Kasumi-1 (cell line): Measurements from ENCODE around the gene HDAC7.
"Not testable (repeated sequence)": the region's sequence is repeated elsewhere in the genome, so short reads cannot be mapped to it uniquely, and the experiment has no call there.

Experiments used
- DNase-seq, 2 experiments: peaks; one replicate each; lab custom pipeline; 2025; lab: John Stamatoyannopoulos, UW

The HDAC7 gene

DNA sequence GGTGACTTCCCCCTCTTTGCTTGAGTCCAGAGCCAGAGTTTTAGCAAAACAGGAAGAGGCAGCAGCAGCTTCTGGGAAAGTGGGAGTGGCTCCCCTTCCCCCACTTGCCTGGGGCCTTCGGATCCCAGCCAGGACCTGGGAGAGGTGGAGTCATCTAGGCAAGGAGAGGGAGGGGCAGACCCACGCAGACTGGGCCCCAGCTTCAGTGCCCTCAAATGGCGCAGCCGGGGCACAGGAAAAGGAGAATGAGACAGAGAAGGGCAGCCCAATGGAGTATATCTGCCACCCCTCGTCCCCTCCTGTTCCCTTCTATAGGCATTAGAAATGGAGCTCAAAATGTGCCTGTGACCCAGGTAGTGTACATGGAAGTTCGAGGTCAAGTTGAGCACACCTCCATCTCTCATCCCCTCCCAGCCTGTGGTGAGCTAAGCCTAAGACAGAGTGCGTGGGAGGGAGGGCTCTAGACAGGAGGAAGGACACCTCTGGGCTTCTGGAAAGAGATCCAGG, 9.3 kb upstream of the HDAC7 start:
- DNase-seq = peak; percentile 29 to 43

DNA sequence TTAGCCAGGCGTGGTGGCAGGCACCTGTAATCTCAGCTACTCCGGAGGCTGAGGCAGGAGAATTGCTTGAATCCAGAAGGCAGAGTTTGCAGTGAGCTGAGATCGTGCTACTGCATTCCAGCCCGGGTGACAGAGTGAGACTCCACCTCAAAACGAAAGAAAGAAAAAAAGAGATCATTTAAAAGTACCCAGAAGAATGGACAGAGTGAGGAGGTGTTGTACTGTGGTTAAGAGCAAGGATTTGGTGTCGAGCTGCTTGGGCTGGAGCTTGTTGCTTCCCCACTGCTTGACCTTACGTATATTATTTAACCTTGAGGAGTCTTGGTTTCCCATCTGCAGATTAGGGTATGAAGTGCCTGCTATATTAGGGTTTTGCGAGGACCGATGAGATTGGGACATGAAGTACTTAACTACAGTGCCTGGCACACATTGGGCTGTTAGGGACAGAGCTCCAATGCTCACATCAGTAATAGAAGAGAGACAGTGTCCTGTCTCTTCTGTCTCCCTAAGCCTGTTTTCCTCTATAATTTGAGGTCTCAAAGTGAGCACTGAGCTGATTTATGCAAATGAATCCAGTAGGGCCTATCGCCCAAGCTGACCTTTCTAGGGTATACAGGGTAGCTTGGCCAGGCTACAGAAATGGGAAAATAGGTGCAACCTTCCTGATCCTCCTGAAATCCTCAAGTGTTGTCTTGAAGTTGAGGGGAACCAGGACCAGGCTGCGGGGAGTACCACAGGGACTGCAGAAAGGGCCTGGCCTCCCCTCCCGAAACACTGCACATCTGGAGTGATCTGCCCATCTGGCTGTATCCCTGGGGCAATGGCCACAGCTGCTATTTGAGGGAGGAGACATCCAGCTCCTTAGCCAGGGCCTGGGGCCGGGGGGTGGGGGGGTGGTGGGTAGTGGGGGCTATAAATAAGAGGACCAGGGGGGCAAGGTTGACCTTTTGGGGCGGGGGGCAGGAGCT, 8.6 kb upstream of the HDAC7 start:
- DNase-seq = no peak

DNA sequence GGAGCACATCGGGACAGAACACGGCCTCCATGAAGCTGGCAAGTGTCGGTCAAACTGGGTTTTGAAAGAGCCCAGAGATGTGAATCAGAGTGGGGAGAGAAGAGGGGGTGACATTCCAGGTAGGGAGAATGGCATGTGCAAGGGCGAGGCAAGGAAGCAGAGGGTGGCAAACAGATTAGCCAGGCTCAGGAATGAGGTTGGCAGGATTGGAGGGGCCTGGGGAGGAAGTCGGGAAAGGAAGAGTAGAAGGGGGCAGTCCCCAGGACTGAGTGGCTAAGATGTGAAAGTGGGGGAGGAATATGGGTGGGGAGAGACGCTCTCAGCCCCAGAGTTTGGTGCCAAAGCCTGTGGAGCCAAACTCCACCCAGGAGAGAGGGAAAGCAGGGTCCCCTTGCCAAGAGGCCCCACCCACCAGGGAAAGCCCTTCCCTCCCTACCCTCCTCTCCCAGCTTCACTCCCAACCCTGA, 5.5 kb upstream of the HDAC7 start:
- no peak for DNase-seq

DNA sequence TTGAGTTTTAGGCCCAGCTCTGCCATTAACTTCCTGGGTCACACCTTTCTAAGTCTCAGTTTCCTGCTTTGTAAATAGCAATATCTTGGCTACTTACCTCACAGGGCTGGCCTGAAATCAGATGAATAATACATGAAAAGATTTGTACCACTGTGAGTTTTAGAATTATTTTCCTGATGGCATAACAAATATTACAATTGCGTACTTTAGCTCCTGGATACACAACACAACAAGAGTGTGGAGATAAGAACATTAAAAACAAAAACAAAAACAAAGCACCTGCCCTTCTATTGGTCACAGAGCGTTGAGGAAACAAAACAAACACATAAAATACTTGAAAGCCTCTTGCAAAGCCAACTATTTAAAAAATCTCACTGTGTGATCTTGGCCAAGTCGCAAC, 4.9 kb upstream of the HDAC7 start:
- DNase-seq = no peak

DNA sequence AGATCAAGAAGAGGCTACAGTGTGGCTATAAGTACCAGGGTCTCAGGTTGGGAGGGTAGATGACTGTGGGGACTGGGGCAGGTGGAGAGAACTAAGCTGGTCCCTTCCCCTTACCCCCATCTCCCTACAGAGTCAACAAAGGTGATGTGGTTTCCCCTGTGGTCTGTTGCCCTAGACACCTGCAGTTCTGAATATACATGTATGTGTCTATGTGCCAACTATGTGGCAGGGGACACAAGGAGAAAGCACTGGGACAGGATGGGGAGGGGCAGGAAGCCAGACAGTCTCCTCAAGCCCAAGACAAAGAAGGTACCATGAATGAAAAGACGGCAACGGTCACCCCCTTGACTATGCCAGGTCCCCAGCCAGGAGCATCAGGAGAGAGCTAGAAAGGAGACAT, 4.5 kb upstream of the HDAC7 start:
- DNase-seq = no peak

DNA sequence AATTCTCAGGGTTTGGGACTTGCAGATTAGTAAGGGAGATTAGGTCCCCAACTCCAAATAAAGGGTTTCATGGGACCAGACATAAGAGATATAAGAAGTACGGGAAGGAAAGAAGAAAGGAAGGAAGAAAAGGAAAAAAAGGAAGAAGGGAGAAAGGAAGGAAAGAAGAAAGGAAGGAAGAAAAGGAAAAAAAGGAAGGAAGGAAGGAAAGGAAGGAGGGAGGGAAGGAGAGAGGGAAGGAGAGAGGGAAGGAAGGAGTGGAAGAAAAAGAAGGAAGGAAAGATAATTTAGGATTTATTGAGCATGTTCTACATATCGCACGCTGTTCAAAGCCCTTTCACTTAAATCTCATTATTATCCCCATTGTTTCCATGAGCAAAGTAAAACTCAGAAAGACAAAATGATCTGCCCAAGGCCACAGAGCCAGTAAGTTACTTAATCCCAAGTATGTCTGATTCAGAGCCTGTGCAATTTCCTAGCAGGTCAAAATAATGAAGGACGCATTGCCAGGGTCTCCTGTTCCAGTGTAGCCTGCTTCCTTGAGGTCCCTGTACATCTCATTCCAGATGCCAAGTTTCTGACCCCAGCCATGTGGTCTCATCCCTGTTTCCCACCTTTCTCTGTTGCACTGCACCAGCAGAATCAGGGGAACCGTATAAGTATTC, 3.9 kb upstream of the HDAC7 start:
- no peak for DNase-seq

DNA sequence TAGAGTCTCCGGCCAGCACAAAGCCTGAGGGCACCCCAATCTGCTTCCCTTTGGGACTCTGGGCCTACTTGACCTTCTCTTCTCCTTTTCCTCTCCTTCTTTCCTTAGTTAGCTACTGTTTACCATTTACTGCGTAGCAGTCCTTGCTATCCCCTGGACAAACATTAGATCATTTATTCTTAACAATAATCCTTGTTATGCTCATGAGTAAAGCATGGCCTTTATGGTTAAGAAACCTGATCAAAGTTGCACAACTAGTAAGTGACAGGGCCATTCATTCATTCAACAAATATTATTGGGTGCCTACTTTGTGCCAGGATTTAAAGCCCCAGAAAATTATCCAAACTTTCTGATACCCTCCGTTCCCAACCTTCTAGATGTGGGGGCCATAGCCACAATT, 3.2 kb upstream of the HDAC7 start:
- no peak for DNase-seq

DNA sequence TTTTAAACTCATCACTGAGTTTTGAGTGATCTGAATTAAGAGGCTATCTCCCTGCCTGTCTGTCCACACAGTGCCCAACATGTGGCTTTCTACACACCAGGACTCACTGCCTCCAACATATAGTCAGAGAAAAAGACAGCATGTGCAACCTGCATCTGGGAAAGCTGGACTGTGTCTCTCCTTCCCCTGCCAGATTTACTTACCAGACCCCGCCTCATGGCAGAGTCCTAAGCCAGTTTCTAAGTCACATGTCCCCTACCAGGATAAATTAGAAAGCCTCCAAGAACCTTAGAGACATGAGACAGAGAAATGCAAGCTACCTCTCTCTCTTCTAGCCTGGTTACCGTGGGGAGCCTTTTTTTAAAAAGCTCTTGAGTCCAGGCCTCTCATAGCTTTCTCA, 2.7 kb upstream of the HDAC7 start:
- DNase-seq = no peak

DNA sequence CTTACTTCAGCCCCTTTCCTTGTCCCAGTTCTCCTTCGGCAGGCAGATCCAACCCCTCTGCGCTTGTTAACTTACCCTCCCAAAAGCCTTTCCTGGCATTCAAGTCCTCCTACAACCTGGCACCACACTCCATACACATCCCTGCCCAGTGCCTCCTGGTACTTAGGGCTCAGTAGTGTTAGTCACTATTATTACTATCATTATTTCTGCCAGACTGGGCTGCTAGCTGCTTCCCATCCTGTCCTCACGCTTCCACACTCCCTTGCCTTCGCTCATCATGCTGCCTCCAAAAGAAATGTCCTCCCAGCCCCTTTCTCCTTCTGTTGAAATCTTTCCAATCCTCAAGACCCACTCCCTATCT, 1.6 kb upstream of the HDAC7 start:
- DNase-seq = no peak

DNA sequence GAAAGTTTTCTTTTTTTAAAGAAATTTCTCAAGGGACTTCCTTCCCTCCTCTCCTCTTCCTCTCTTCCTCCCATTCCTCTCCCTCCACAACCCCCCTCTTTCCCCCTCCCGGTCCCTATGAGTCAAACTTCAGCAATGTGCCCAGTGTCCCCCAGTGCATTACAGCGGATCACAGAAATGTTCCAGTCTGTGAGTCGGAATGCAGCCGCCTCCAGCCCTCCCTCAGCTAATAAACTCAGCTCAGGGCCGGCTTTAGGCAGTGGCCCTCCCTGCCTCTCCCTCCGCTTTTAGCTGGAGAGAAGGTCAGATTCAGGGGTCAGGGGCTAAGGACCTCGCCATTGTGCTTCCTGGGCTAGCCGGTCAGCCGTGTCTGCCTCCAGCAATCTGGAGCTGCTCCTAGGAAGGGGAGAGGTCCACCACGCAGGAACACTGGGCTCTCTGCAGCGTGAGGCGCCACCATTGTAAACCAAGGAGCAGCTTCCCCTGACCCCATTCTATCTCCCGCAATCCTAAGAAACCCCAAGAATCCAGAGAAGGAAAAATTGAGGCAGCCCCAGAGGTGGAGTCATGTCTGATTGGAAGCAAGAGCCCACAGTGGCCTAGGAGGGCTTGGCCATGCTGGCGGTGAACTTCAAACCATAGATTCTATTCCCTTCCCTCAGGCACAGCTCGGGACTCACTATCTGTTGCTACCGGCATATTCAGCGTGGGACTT, 1.1 kb upstream of the HDAC7 start:
- peak; percentile 53 to 71 for DNase-seq

DNA sequence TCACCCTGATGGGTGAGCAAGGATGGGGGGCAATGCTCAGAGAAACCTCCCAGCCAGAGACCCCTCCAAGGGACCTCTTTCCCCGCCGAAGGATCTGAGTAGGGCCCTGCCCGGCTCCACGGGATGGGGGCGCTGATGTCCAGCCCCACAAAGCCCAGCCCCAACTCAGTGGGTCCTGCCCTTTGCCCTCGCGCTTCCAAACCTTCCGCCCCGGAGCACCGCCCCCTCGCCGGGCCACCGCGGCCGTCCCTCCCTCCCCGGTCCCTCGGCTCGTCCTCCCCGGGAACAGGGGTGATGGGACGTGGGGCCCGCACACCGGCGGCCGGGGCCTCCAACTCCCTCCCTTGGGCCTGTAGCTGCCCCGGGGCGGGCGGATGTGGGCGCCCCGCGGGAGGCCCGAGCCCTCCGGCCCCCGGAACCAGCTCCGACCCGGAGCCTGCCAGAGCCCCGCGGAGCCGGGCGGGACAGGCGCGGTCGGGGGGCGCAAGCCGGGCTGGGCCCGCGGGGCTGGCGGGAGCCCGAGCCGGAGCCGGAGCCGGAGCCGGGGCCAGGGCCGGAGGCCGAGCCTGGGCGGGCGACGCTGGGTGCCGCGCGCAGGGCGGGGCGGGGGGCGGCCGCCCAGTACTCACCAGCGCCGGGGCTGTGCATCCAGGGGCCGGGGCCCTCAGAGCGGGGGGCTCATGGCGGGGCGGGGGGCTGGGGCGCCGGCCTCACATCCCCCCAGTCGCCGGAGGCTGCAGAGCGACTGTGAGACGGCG, 386 bp downstream of the HDAC7 start:
- DNase-seq = no peak

DNA sequence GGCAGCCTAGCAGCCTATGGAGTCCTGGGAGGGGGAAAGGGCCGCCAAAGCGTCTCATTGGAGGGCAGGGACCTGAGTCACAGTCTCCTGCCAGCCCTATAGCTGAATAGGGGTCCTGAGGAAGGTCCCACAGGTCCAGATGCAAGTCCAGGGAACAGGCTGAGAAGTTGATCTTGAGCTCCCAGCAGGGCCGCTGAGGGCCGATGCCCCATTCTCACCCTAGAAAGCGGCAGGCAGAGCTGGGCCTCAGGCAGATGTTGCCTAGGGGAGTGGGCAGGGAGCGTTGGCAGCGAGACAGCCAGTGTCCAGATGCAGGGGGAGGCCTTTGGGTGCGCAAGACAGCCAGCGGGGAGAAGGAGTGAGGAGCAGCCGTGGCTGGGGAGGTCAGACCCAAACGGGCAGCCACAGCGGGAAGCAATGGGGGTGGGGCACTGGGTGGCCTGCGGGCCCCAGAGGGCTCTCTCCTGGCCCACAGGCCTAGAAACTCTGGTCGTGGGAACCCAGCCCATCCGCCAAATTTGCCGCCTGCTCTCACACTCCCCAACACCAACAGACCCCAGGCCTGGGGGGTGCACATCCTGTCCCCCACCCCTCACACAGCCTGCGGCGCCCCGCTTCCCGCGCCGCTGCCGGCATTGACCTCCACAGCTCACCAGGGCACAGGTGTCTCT, 1.1 kb downstream of the HDAC7 start:
- DNase-seq = no peak

DNA sequence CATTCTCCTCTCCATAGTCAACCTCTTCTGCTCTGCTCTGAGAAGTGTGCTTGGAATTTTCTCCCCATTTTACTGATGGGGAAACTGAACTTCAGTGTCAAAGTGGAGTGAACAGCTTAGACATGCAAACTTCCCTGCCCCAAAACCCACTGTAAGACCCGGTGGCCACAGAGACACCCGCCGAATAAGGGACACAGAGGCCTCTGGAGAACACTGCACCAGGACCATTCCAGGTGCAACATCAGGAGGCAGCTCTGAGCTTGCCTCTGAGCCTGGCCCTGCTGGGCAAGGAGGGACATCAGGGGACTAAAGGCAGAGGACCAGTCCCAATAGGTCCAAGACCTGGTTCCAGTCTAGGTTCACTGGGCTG, 1.7 kb downstream of the HDAC7 start:
- DNase-seq = no peak

DNA sequence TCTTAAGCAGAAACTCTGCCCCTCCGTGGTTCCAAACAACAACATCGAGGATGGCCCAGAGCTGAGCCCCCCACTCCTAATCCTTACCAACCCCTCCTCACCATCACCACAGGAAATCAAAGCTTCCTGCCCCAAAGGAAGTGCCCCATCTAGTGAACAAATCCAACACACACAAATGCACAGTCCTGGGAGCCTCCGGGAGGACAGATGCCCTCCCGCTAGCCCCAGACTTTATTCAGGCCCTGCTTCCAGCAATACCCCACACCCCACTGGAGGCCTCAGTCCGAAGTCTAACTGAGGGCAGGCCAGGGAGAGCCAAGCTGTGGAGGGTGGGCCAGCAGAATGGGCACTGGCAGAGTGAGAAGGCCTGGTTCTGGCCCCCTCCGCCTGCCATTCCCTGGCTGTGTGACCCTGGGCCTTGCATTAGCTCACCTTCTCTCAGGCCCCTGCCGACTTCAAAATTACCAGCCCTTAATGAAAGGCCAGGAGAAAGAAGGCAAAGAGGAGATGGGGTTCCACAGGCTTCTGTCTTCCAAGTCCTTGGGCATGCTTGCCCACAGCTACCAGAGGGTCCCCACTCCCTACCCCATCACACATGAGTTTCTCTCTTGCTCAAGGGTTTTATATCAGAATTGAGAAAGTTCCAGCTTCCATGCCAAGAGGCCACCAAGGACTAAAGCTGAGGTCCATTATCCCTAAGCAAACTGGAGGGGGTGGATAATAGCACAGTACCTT, 2.3 kb downstream of the HDAC7 start:
- DNase-seq = peak in 1 of 2 experiments; percentile 25

DNA sequence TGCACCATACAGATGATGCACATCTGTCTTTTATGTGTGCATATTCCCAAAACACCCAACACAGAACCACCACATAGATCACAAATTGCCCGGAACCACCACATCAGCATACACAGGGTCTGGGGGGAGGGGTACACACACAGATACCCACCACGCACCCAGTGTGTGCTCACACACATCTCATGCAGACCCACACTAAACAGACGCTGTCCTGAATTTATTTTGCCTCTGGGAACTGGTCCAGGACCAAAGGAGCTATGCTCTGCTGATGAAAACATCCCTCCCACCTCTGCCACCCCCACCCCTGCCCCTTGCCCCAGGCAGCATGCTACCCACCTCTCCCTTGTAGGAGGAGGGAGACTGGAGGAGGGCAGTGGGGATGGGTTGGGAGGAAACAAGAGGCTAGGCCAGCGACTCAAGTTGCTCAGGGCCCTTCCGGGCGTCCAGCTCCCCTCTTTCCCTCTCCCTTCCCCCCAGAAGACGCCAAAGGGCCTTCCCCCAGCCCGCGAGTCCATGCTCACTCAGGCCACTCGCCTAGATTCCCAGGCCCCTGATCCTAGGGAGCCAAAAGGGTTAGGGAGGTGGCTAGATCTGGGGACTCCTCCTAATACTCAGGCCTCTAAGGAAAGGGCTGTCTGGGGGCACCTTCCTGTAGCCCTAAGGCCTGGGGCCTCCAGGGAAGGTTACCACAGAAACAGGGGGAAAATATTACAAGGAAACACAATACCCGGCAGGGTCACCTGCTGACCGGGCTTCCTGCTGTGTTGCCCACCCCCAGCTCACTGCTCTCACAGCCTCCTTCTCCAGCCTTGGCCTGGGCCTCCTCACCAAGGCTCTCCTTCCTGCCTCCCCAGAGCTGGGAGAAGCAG, 3.1 kb downstream of the HDAC7 start:
- no peak for DNase-seq

DNA sequence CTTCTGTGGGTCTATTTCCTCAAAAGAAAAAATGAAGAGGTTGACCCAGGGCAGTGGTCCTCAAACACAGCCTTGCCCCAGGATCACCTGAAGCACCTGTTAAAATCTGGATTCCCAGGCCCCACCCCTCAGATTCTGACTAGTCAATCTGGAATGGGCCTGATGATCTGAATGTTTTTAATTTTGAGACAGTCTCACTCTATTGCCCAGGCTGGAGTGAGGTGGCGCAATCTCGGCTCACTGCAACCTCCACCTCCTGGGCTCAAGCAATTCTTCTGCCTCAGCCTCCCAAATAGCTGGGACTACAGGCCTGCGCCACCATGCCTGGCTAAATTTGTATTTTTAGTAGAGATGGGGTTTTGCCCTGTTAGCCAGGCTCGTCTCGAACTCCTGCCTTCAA, 4.3 kb downstream of the HDAC7 start:
- DNase-seq = not testable (repeated sequence)

DNA sequence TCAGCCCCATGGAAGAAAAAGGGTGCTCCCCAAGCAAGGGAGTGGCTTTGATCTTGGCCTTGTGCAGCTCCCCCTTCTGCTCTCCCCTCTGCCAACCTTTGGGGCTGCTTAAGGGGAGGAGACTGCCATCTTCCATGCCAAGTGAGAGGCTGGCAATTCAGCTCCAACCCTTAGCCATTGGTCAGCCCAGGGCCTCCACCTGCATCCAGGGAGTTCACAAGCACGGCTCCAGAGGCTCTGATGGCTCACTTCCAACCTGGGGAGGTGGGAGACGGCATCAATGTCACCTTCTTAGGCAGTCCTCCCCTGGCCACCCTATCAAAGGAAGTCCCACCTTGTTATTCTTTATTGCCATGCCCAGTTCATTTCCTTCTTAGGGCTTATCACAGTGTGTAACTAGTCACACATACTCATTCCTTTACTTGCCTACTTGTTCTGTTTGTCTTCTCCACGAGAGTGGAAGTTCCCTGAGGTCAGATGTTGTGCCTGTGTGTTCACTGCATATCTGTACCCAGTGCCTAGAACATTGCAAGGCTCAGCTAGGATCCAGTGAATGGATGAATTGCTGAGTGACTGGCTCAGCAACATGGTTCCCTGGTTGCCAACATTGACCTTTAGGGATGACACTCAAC, 5.0 kb downstream of the HDAC7 start:
- DNase-seq = no peak

DNA sequence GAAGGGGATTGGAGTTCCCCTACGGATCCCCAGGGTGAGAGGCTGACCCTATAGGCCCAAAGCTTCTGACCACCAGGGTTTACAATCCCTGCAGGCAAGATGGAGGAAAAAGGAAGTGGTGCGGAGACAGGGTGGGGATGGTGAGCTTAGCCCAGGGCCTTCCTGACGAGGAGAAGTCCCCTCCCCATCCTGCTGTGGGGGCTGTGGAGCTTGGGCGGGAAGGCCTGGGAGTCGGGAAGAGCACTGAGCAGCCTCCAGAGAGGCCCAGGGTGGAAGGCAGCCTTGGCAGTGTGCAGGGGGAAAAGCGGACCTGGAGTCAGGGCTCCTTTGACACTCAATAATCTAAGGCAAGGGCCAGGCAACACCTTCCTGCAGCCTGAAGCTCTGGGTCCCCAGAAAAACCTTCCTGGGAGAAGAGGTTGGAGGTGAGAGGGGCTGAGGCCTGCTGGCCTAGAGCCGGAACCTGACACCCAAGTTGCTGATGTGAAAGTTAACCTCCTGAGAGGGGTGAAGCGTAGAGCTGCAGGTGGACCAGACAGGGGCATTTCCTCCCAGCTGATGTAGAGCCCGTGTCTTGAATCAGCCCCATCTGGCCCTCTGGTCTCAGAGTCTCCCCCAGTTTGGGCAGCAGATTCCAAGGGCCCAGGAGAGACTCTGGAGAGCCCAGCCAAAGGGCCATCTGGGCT, 6.0 kb downstream of the HDAC7 start:
- peak; percentile 71 to 74 for DNase-seq
